WTC11 (cell line): Measurements from ENCODE around the gene MARCO. TPM values are rescaled to one million over a fixed set of nuclear protein-coding genes. Genes with fewer than 3 reads are reported as not detected.

Source experiments
- ATAC-seq: fragments of 200-7000 bp; cut with Tn5 transposase; 2 replicates; pipeline ENCODE4 v1.10.0; 2021; ENCODE audit warnings: mild to moderate bottlenecking, moderate library complexity
- CTCF ChIA-PET: fragments of 300-600 bp; sonication (Branson Sonifier 250); formaldehyde crosslinking; loops from one replicate; lab custom pipeline; 2021; ENCODE audit warnings: antibody characterized with exemption; lab: Charles Lee
- POLR2A ChIA-PET: fragments of 350-600 bp; sonication (Branson Sonifier 250); formaldehyde crosslinking; loops from one replicate; lab custom pipeline; 2021; ENCODE audit warnings: antibody characterized with exemption; lab: Charles Lee
- DNase-seq: peaks from one replicate; pipeline ENCODE4 v3.0.0; 2021; ENCODE audit warnings: low spot score
- H3K27ac Mint-ChIP-seq: 2 replicates; pipeline ENCODE4 v1.8.0; 2021; ENCODE audit warnings: mixed read lengths
- H3K27me3 Mint-ChIP-seq: 2 replicates; pipeline ENCODE4 v1.8.0; 2021; ENCODE audit warnings: low read depth, mild to moderate bottlenecking, moderate library complexity, mixed read lengths
- H3K36me3 Mint-ChIP-seq: 2 replicates; pipeline ENCODE4 v1.8.0; 2021; ENCODE audit warnings: mixed read lengths
- H3K4me1 Mint-ChIP-seq: 2 replicates; pipeline ENCODE4 v1.8.0; 2022; ENCODE audit warnings: mixed read lengths
- H3K4me3 Mint-ChIP-seq: 2 replicates; pipeline ENCODE4 v1.8.0; 2021; ENCODE audit warnings: mild to moderate bottlenecking, moderate library complexity, mixed read lengths
- H3K9me3 Mint-ChIP-seq: 2 replicates; pipeline ENCODE4 v1.8.0; 2021; ENCODE audit warnings: mixed read lengths
- CTCF ChIP-seq: fragments of 200-600 bp; IDR thresholded peaks from 2 replicates; pipeline ENCODE4 v1.8.0; 2022; ENCODE audit warnings: antibody characterized with exemption
- ESRRA ChIP-seq: sonication (generic); formaldehyde crosslinking; IDR thresholded peaks from 2 replicates; pipeline ENCODE4 v1.8.1; 2022; ENCODE audit warnings: mild to moderate bottlenecking, missing genetic modification reagents, borderline replicate concordance
- FOXK1 ChIP-seq: sonication (generic); formaldehyde crosslinking; IDR thresholded peaks from 2 replicates; pipeline ENCODE4 v1.8.0; 2022; ENCODE audit warnings: mild to moderate bottlenecking, moderate library complexity, missing genetic modification reagents
- GABPB1 ChIP-seq: sonication (generic); formaldehyde crosslinking; IDR thresholded peaks from 2 replicates; pipeline ENCODE4 v1.8.1; 2023; ENCODE audit warnings: mild to moderate bottlenecking, missing genetic modification reagents
- GTF2I ChIP-seq: fragments of 250-450 bp; sonication (Bioruptor Pico); conservative IDR thresholded peaks from 2 replicates; pipeline ENCODE4 v1.4.0; 2021; ENCODE audit warnings: mild to moderate bottlenecking
- KAT7 ChIP-seq: sonication (generic); formaldehyde crosslinking; IDR thresholded peaks from 2 replicates; pipeline ENCODE4 v1.8.1; 2023; ENCODE audit warnings: missing genetic modification reagents, mild to moderate bottlenecking, borderline replicate concordance
- NR3C1 ChIP-seq: sonication (generic); formaldehyde crosslinking; conservative IDR thresholded peaks from 2 replicates; pipeline ENCODE4 v1.8.1; 2023; ENCODE audit warnings: low read depth, mild to moderate bottlenecking, missing genetic modification reagents
- SP1 ChIP-seq: sonication (generic); formaldehyde crosslinking; conservative IDR thresholded peaks from 2 replicates; pipeline ENCODE4 v1.8.1; 2022; ENCODE audit warnings: missing genetic modification reagents
- TEAD1 ChIP-seq: sonication (generic); formaldehyde crosslinking; IDR thresholded peaks from 2 replicates; pipeline ENCODE4 v1.8.0; 2022; ENCODE audit warnings: mild to moderate bottlenecking, missing genetic modification reagents
- ZNF317 ChIP-seq: sonication (generic); formaldehyde crosslinking; IDR thresholded peaks from 2 replicates; pipeline ENCODE4 v1.8.1; 2023; ENCODE audit warnings: low read depth, mild to moderate bottlenecking, moderate library complexity, missing genetic modification reagents, borderline replicate concordance
- ZNF416 ChIP-seq: fragments of 250-450 bp; sonication (Bioruptor Pico); IDR thresholded peaks from 2 replicates; pipeline ENCODE4 v1.9.0; 2021; ENCODE audit warnings: mild to moderate bottlenecking, inconsistent platforms
- total RNA-seq: library from RNA; stranded (reverse); gene quantifications from 3 replicates; pipeline ENCODE4 v1.2.3, GENCODE V29; 2021
- TF ChIP-seq, protein P1 (sequence below): sonication (generic); formaldehyde crosslinking; IDR thresholded peaks from 2 replicates; pipeline ENCODE4 v1.8.1; 2023; ENCODE audit warnings: mild to moderate bottlenecking, moderate library complexity, missing genetic modification reagents

The MARCO gene
- total RNA-seq, 1 experiment from 2014 or later, result 0.11 TPM

DNA sequence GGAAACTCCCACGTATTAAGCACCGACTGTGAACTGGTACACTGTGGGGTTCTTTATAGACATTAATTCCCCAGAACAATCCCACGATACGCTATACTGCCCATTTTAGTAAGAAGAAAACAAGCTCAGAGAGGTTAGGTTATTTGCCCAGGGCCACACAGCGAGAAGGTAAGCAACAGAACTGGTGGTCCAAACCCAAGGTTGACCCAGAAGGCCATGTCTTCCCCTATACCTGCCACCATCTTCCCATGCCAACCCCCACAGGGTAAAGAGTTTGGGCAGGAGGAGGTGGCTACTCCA is 69.9 kb downstream of the MARCO start:
- peaks cover 12% of the 10 kb centered on the region for H3K9me3 Mint-ChIP-seq
- ATAC-seq, result no peak
- no peak for DNase-seq
- CTCF ChIA-PET, result interaction anchor here (0.6 to 2.8 kb wide), 21 partner anchors 12 to 955 kb away, joined by 3 to 18 read pairs (median 4); no protein-coding TSS in a partner anchor
- TF ChIP-seq KAT7, result no peak
- no peak for TF ChIP-seq GABPB1 (CRISPR knock-in tag)
- 0 out of 2 replicates have a peak, but pooled peaks have one; percentile 50 for TF ChIP-seq GTF2I (CRISPR knock-in tag)
- H3K36me3 Mint-ChIP-seq, result no peaks in the 10 kb centered on the region
- peaks cover 11% of the 10 kb centered on the region for H3K4me1 Mint-ChIP-seq
- H3K27ac Mint-ChIP-seq, result no peak overlapping the region
- peaks cover 16% of the 10 kb centered on the region for H3K27me3 Mint-ChIP-seq
- peak overlapping the region; percentile 48 for H3K4me3 Mint-ChIP-seq
- POLR2A ChIA-PET, result no interaction called here

DNA sequence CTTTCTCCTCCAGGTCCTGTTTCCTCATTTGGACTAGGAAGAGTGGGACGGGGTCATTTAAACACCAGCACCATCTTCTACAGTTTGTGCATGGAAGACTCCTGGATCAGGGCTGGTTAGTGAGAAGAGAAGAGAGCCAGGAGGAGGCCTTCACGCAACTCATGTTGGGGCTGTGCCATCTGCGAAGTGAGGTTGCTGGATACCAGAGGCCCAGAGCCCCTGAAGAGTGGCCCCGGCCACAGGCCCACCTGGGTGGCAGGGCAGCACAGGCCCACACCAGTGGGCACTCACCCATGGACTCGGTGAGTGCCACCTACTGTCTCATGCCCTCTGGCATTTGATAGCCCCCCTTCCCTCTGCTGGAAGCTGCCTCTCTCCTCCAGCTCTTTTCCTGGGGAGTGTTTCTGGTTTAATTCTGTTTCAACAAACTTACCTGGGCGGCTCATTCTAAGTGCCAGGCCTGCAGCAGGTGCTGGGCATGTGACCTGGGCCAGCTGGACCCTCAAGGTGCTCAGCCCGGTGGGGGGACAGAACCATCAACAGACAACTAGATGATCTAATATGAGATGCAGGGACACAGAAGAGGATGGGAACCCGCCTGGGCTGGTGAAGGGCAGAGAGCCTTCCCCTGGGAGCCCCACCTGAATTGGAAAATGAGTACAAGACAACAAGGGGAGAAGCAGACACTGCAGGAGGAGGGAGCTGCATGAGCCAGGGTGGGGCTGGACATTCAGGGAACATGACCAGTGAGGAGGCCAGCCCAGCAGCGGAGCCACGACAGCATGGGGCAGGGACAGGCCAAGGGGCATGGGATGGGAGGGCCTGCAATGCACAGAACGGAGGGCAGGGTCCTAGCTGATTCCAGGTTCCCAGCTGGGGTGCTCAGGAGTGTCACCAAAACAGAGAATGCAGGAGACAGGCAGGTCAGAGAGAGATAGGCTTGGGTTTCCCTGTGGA is 70.6 kb downstream of the MARCO start:
- CTCF ChIA-PET, result interaction anchor here (0.7 to 2.8 kb wide), 16 partner anchors 11 to 464 kb away, joined by 3 to 18 read pairs (median 4); no protein-coding TSS in a partner anchor
- no peaks in the 10 kb centered on the region for H3K36me3 Mint-ChIP-seq
- peaks cover 6% of the 10 kb centered on the region for H3K9me3 Mint-ChIP-seq
- DNase-seq (no peak), ATAC-seq (no peak)
- H3K27ac Mint-ChIP-seq, result no peak overlapping the region
- POLR2A ChIA-PET, result interaction anchor here (0.6 kb wide), 1 partner anchor 268 kb away, joined by 3 read pairs; no protein-coding TSS in a partner anchor
- H3K27me3 Mint-ChIP-seq, result peaks cover 16% of the 10 kb centered on the region
- peaks cover 11% of the 10 kb centered on the region for H3K4me1 Mint-ChIP-seq
- TF ChIP-seq SP1 (CRISPR knock-in tag), result no peak
- H3K4me3 Mint-ChIP-seq, result no peak overlapping the region

GRCh38 chr2:119013671-119014070 is 71.7 kb downstream of the MARCO start:
- no peak for ATAC-seq
- DNase-seq, result no peak
- CTCF ChIA-PET, result interaction anchor here (0.8 to 2.8 kb wide), 3 partner anchors 113 to 277 kb away, joined by 4 to 18 read pairs (median 4); no protein-coding TSS in a partner anchor
- peaks cover 11% of the 10 kb centered on the region for H3K4me1 Mint-ChIP-seq
- peaks cover 16% of the 10 kb centered on the region for H3K27me3 Mint-ChIP-seq
- H3K9me3 Mint-ChIP-seq, result no peaks in the 10 kb centered on the region
- H3K4me3 Mint-ChIP-seq, result no peak overlapping the region
- POLR2A ChIA-PET, result no interaction called here
- TF ChIP-seq FOXK1 (CRISPR knock-in tag), result no peak
- TF ChIP-seq, protein P1, sequence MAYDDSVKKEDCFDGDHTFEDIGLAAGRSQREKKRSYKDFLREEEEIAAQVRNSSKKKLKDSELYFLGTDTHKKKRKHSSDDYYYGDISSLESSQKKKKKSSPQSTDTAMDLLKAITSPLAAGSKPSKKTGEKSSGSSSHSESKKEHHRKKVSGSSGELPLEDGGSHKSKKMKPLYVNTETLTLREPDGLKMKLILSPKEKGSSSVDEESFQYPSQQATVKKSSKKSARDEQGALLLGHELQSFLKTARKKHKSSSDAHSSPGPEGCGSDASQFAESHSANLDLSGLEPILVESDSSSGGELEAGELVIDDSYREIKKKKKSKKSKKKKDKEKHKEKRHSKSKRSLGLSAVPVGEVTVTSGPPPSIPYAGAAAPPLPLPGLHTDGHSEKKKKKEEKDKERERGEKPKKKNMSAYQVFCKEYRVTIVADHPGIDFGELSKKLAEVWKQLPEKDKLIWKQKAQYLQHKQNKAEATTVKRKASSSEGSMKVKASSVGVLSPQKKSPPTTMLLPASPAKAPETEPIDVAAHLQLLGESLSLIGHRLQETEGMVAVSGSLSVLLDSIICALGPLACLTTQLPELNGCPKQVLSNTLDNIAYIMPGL, result no peak
- TF ChIP-seq TEAD1 (CRISPR knock-in tag), result no peak
- TF ChIP-seq ZNF416 (CRISPR knock-in tag), result no peak
- no peak overlapping the region for H3K27ac Mint-ChIP-seq
- no peaks in the 10 kb centered on the region for H3K36me3 Mint-ChIP-seq

GRCh38 chr2:119015845-119016244 is 73.9 kb downstream of the MARCO start:
- Mint-ChIP-seq H3K4me3 (no peak overlapping the region), H3K36me3 (no peaks in the 10 kb centered on the region), H3K9me3 (no peaks in the 10 kb centered on the region), H3K4me1 (peaks cover 11% of the 10 kb centered on the region), H3K27me3 (peaks cover 7% of the 10 kb centered on the region), H3K27ac (no peak overlapping the region)
- DNase-seq (no peak), ATAC-seq (no peak; the same call in 1 of the 2 replicates)
- CTCF ChIA-PET, result interaction anchor here (0.9 to 1.6 kb wide), 4 partner anchors 34 to 461 kb away, joined by 3 to 8 read pairs (median 4); no protein-coding TSS in a partner anchor
- POLR2A ChIA-PET, result no interaction called here
- TF ChIP-seq CTCF (no peak), ZNF317 (CRISPR knock-in tag) (no peak), NR3C1 (CRISPR knock-in tag) (no peak), ESRRA (CRISPR knock-in tag) (no peak)
